ENCODE data around the gene DUSP1.

DNA sequence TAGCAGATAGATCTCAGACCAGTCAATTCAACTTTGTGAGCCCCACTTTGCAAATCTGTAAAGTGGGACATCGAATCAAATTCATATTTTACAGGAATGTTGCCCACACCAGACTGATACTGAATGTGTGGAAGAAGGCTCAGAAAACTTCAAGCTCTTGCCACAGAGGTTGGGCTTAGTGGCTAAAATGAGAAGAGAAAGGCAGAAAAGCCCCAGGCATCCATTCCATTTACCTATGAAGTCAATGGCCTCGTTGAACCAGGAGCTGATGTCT lies 1.7 kb downstream of the DUSP1 start:
- TF ChIP-seq MAZ (IDR thresholded peaks at IDR 0.05; ENCODE audit: borderline replicate concordance, low read depth, low read length), result no peak
- no peak for TF ChIP-seq RFX5 (IDR thresholded peaks at IDR 0.05; ENCODE audit: low read depth, low read length)
- TF ChIP-seq, protein P1, sequence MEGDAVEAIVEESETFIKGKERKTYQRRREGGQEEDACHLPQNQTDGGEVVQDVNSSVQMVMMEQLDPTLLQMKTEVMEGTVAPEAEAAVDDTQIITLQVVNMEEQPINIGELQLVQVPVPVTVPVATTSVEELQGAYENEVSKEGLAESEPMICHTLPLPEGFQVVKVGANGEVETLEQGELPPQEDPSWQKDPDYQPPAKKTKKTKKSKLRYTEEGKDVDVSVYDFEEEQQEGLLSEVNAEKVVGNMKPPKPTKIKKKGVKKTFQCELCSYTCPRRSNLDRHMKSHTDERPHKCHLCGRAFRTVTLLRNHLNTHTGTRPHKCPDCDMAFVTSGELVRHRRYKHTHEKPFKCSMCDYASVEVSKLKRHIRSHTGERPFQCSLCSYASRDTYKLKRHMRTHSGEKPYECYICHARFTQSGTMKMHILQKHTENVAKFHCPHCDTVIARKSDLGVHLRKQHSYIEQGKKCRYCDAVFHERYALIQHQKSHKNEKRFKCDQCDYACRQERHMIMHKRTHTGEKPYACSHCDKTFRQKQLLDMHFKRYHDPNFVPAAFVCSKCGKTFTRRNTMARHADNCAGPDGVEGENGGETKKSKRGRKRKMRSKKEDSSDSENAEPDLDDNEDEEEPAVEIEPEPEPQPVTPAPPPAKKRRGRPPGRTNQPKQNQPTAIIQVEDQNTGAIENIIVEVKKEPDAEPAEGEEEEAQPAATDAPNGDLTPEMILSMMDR (conservative IDR thresholded peaks at IDR 0.05; ENCODE audit: low read depth, low read length), result no peak
- TF ChIP-seq POLR2A (IDR thresholded peaks at IDR 0.05; ENCODE audit: low read depth, low read length), result no peak
- TF ChIP-seq RCOR1 (IDR thresholded peaks at IDR 0.05; ENCODE audit: insufficient replicate concordance, low read length), result no peak
- TF ChIP-seq, protein P2, sequence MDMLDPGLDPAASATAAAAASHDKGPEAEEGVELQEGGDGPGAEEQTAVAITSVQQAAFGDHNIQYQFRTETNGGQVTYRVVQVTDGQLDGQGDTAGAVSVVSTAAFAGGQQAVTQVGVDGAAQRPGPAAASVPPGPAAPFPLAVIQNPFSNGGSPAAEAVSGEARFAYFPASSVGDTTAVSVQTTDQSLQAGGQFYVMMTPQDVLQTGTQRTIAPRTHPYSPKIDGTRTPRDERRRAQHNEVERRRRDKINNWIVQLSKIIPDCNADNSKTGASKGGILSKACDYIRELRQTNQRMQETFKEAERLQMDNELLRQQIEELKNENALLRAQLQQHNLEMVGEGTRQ (IDR thresholded peaks at IDR 0.05; ENCODE audit: low read depth, low read length), result peak; percentile 47
- no peak for TF ChIP-seq SMC3 (IDR thresholded peaks at IDR 0.05; ENCODE audit: low read depth, low read length)
- TF ChIP-seq RAD21 (IDR thresholded peaks at IDR 0.05; ENCODE audit: low read length), result no peak
- no peak for TF ChIP-seq BHLHE40 (IDR thresholded peaks at IDR 0.05; ENCODE audit: low read depth, low read length)
- no peak for TF ChIP-seq FOS (IDR thresholded peaks at IDR 0.05; ENCODE audit: low read depth, low read length)
- TF ChIP-seq CEBPB (IDR thresholded peaks at IDR 0.05; ENCODE audit: low read depth, low read length), result no peak
- no peak for TF ChIP-seq CHD1 (IDR thresholded peaks at IDR 0.05; ENCODE audit: low read depth, low read length)
- TF ChIP-seq, protein P3, sequence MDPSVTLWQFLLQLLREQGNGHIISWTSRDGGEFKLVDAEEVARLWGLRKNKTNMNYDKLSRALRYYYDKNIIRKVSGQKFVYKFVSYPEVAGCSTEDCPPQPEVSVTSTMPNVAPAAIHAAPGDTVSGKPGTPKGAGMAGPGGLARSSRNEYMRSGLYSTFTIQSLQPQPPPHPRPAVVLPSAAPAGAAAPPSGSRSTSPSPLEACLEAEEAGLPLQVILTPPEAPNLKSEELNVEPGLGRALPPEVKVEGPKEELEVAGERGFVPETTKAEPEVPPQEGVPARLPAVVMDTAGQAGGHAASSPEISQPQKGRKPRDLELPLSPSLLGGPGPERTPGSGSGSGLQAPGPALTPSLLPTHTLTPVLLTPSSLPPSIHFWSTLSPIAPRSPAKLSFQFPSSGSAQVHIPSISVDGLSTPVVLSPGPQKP (IDR thresholded peaks at IDR 0.05; ENCODE audit: borderline replicate concordance, low read depth, low read length), result no peak
- TF ChIP-seq MXI1 (IDR thresholded peaks at IDR 0.05; ENCODE audit: borderline replicate concordance, low read depth, low read length), result no peak
